Measurements from ENCODE around the gene CCND2.

Gene CCND2

DNA sequence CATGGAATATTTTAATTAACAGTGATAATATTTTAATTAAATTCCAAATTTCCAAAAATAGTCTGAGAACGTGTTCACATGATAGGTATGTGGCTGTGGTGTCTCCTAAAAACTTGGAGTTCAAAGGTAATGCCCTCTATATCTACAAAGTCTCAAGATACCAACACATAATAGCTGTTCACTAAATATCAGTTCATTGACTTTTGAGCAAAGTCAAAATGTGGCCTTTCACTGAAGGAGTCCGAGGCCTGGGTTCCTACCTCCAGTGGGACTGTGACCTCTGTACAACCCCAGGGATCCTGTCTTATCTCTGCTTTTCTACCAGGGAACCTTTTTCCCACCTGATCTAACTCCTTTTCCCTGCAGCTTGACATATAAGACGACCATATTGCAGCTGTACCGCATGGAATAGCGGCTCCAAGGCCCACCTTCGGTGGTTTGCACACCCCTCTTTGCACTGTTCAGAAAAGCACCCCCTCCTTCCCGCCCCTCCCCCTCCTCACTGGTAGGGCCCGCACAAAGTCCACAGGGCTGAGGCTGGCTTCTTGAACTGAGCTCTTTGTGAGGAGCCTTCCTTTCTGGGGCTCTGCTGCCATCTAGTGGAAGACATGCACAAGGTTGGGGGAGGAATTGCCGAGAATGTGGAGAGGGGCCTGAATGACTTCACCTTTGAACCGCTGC, 3.1 kb downstream of the CCND2 start:
- DNase-seq (ENCODE audit: low spot score) = peak; percentile 84

- no peak for DNase-seq (ENCODE audit: low spot score)
These were observed 3.6 kb downstream of the CCND2 start for GRCh38 chr12:4277205-4277543.

DNA sequence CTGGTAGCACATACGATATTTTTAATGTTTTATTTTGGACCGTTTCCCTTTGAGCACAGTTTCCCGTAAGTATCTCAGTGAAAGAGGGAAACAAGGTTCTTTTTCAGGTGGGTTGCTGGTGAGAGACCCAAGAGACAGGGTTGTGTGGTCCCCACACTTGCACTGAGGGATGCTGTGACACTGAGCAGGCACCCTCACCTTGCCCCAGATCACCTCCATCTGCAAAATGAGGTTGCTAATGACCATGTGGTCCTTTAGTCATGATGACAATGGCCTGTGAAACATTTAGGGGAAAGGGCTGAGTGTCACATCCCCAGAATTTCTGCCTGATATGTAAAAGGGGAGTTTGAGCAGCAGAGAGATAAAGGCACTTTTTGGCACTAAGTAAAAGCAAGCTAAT, 4.3 kb downstream of the CCND2 start:
- DNase-seq (ENCODE audit: low spot score) = no peak

- DNase-seq (ENCODE audit: low spot score) = no peak
These were observed 5.0 kb downstream of the CCND2 start for GRCh38 chr12:4278329-4279197.

- DNase-seq (ENCODE audit: low spot score) = no peak
These were observed 5.7 kb downstream of the CCND2 start for GRCh38 chr12:4279198-4279690.

DNA sequence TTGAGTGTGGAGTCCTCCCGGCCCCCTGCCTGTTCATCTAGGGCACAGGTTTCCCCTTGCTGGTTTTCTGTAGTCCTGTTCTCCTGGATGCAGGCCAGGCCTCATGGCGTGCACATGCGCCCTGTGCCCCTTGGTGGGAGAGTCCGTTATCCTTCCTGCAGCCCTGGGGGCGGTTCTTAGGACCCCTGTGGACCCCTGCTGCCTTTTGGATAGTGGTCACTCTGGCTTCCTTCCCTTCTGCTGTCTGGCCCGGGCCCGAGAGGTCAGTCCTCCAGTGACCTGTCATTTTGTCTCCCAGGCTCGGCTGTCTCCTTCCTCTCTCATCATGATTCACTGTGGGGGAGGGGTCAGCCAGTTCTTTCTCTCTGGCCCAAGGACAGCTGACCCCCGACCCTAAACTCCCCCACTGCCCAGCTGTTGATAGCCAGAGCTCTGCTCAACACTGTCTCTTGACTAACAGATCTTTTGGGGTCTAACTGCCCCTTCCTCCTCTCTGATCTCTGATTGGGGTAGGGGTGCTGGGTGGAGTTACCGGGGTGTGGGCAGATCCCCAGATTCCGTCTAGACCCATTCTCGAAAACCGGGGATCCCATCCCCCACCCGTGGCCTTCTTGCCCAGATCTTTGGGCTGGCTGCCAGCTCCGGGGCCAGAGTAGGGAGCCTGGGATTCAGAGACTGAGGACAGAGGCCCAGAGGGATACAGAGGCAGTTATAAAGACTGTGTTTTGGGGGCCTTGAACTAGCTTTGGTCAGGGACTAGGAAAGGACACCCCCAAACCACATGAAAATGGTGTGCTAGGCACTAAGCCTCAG, 7.0 kb downstream of the CCND2 start:
- no peak for DNase-seq (ENCODE audit: low spot score)

- no peak for DNase-seq (ENCODE audit: low spot score)
These were observed 7.7 kb downstream of the CCND2 start for GRCh38 chr12:4281173-4281654.

- DNase-seq (ENCODE audit: low spot score) = no peak
These were observed 8.7 kb downstream of the CCND2 start for GRCh38 chr12:4282103-4282891.

DNA sequence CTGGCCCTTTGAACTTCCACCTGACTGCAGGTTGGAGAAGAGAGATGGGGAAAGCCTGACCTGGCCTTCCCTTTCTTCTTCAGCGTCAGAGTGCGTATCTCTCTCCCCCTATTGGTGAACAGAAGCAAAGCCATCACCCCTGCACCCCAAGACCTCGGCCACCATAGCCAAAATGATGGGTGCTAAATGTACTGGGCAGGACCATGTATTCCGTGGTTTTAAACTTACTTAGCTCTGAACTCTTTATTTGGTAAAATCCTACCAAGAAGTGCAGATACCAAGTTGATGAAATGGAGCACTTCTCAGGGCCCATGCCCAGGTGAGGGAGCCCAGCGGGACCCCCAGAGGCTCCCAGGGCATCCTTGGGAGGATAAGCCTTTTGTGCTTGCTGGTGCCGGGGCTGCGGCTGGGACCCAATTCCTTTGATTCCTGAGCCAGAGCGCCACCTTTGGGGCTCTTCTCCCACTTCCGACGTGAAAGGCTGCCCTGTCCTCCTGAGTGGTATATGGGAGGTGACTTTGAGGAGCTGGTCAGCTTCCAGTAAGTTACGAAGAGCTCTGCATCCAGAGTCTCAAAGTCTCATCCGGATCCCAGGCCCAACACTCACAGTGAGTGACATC, 9.4 kb downstream of the CCND2 start:
- DNase-seq (ENCODE audit: low spot score) = no peak

DNA sequence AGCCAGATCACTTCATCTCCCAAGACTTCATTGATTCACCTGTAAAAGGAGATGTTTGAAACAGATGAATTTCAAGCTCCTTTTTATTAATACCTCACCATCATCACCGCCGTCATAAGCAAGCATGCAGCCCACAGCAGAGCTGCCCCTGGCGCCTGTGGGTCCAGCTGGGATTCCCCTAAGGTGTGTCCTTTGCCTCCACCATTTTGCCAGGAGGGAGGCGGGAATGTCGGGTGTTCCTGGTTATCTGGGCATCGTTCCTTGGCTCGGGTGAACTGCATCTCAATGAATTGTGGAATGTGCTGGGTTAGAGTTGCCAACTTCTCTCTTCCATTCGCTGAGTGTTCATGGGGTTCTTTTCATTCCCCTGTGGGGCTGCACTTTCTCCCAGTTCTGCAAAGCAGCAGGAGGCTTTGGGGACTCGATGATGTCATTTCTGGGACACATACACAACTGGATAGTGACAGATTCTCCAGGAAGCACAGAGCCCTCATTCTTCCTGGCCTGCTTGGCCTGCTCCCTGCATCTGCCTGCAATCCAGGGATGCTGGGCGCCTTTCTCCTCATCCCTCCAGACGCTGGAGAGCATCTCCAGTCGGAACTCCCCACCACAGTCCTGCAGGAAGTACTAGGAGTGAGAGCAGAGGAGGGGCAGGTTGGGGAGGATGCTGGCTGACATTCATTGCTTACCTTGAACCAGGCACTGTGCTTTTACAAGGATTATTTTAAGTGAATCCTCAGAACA, 10.1 kb downstream of the CCND2 start:
- no peak for DNase-seq (ENCODE audit: low spot score)

DNA sequence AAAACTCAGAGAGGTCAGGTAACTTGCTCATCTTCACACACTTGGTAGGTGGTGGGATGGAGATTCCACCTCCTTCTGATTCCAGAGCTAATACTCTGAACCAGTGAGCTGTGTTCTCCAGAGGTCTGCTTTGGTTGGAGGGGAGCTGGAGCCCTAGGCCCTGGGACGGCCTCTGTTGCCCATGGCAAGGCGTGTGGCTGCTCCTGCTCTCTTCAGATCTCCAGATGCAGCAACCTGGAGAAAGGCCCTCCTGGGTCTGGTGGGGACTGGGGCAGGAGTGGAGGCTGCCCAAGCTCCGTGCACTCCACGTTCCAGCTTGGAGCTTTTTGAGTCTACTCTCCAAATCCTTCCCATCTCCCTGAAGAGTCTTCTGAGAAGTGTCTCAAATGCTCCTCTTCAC, 10.7 kb downstream of the CCND2 start:
- no peak for DNase-seq (ENCODE audit: low spot score)

- no peak for DNase-seq (ENCODE audit: low spot score)
These were observed 11.5 kb downstream of the CCND2 start for GRCh38 chr12:4285070-4285469.

GRCh38 chr12:4286228-4286627, 12.7 kb downstream of the CCND2 start:
- no peak for DNase-seq (ENCODE audit: low spot score)

- DNase-seq (ENCODE audit: low spot score) = no peak
These were observed 13.3 kb downstream of the CCND2 start for GRCh38 chr12:4286771-4287317.

GRCh38 chr12:4287325-4288211, 14.0 kb downstream of the CCND2 start:
- DNase-seq (ENCODE audit: low spot score) = no peak

DNA sequence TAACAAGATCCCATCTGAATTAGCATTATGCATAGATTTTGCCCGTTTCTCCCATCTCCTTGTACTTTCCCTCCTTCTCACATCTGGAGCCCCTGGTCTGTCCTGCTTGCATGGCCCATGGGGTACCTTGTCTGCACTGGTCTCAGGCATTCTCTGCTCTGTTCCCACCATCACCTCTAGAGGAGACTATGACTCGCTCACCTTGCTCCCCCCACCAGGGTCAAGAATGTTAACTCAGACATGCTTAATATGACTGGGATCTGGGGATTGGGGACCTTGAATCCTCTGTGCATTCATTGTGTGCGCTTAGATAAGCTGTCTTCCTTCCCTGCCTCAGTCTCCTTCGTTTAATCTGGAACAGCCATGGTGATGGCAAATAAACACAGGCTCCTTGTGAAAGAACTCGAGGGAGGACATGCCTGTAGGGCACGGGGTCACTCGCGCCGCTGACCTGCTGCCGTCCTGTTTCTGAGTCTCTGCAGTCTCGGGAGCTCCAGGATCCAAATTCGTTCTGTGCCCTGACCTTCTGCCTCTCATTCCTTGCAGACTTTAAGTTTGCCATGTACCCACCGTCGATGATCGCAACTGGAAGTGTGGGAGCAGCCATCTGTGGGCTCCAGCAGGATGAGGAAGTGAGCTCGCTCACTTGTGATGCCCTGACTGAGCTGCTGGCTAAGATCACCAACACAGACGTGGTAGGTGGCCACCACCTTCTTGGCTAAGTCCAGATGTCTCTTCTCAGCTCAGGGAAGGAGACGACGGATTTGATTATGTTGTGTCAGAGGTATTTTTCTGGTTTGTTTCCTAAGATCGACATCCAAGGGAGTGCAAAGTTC, 15.0 kb downstream of the CCND2 start:
- no peak for DNase-seq (ENCODE audit: low spot score)

GRCh38 chr12:4289231-4289878, 15.8 kb downstream of the CCND2 start:
- no peak for DNase-seq (ENCODE audit: low spot score)

Data from putamen (tissue), 1 donor.